Measurements from ENCODE around the gene MARF1. TPM values are rescaled to one million over a fixed set of nuclear protein-coding genes. Genes with fewer than 3 reads are reported as not detected.
A peak's percentile ranks its signal among the peaks of the same experiment; 100 is the strongest.
"Not testable (repeated sequence)": the region's sequence is repeated elsewhere in the genome, so short reads cannot be mapped to it uniquely, and the experiment has no call there.

MARF1 gene
- polyA plus RNA-seq, 1 donor, result 41.6 TPM

GRCh38 chr16:15676506-15676905, 33.6 kb upstream of the MARF1 start:
- H3K4me1 ChIP-seq (ENCODE audit: control insufficient read depth, insufficient read depth, low read length), result no peaks in the 10 kb centered on the region
- no peak overlapping the region for H3K27ac ChIP-seq (ENCODE audit: low read length)
- H3K4me3 ChIP-seq (ENCODE audit: low read length), result no peak overlapping the region
- no peaks in the 10 kb centered on the region for H3K27me3 ChIP-seq (ENCODE audit: control insufficient read depth, insufficient read depth, low read length)
- no peak for DNase-seq
- peaks cover 37% of the 10 kb centered on the region for H3K36me3 ChIP-seq (ENCODE audit: control insufficient read depth, insufficient read depth, low read length)
- no peaks in the 10 kb centered on the region for H3K9me3 ChIP-seq (ENCODE audit: control insufficient read depth, low read depth, low read length)
- WGBS (ENCODE audit: insufficient coverage, low lambda C conversion rate), result no CpG with 5 or more reads among the region's 10 CpGs

- no peaks in the 10 kb centered on the region for H3K9me3 ChIP-seq (ENCODE audit: control insufficient read depth, low read depth, low read length)
- H3K4me1 ChIP-seq (ENCODE audit: control insufficient read depth, insufficient read depth, low read length), result no peaks in the 10 kb centered on the region
- no peak overlapping the region for H3K4me3 ChIP-seq (ENCODE audit: low read length)
- H3K27ac ChIP-seq (ENCODE audit: low read length), result no peak overlapping the region
- peaks cover 37% of the 10 kb centered on the region for H3K36me3 ChIP-seq (ENCODE audit: control insufficient read depth, insufficient read depth, low read length)
- WGBS (ENCODE audit: insufficient coverage, low lambda C conversion rate), result no CpG with 5 or more reads among the region's 7 CpGs
- H3K27me3 ChIP-seq (ENCODE audit: control insufficient read depth, insufficient read depth, low read length), result no peaks in the 10 kb centered on the region
- DNase-seq, result no peak
Observed at GRCh38 chr16:15674571-15674970, 31.6 kb upstream of the MARF1 start.

GRCh38 chr16:15672514-15673167, 29.7 kb upstream of the MARF1 start:
- Histone ChIP-seq H3K4me3 (ENCODE audit: low read length) (no peak overlapping the region), H3K27ac (ENCODE audit: low read length) (peak overlapping the region; percentile 48), H3K36me3 (ENCODE audit: control insufficient read depth, insufficient read depth, low read length) (peaks cover 38% of the 10 kb centered on the region), H3K27me3 (ENCODE audit: control insufficient read depth, insufficient read depth, low read length) (no peaks in the 10 kb centered on the region), H3K4me1 (ENCODE audit: control insufficient read depth, insufficient read depth, low read length) (no peaks in the 10 kb centered on the region), H3K9me3 (ENCODE audit: control insufficient read depth, low read depth, low read length) (no peaks in the 10 kb centered on the region)
- DNase-seq, result peak; percentile 51 to 66
- WGBS (ENCODE audit: insufficient coverage, low lambda C conversion rate), result 60% methylated on average over 1 of the region's 20 CpGs

GRCh38 chr16:15672127-15672513, 29.2 kb upstream of the MARF1 start:
- DNase-seq; H3K4me1 ChIP-seq (ENCODE audit: control insufficient read depth, insufficient read depth, low read length); H3K27me3 ChIP-seq (ENCODE audit: control insufficient read depth, insufficient read depth, low read length); H3K9me3 ChIP-seq (ENCODE audit: control insufficient read depth, low read depth, low read length); H3K4me3 ChIP-seq (ENCODE audit: low read length): not testable (repeated sequence)
- H3K27ac ChIP-seq (ENCODE audit: low read length), result peak overlapping the region; percentile 38
- H3K36me3 ChIP-seq (ENCODE audit: control insufficient read depth, insufficient read depth, low read length), result peaks cover 40% of the 10 kb centered on the region
- WGBS (ENCODE audit: insufficient coverage, low lambda C conversion rate), result 100% methylated on average over 1 of the region's 10 CpGs

GRCh38 chr16:15671530-15672117, 28.7 kb upstream of the MARF1 start:
- H3K9me3 ChIP-seq (ENCODE audit: control insufficient read depth, low read depth, low read length), result no peaks in the 10 kb centered on the region
- DNase-seq, result no peak
- no peak overlapping the region for H3K4me3 ChIP-seq (ENCODE audit: low read length)
- no peaks in the 10 kb centered on the region for H3K4me1 ChIP-seq (ENCODE audit: control insufficient read depth, insufficient read depth, low read length)
- no peaks in the 10 kb centered on the region for H3K27me3 ChIP-seq (ENCODE audit: control insufficient read depth, insufficient read depth, low read length)
- 100% methylated on average over 2 of the region's 8 CpGs for WGBS (ENCODE audit: insufficient coverage, low lambda C conversion rate)
- H3K36me3 ChIP-seq (ENCODE audit: control insufficient read depth, insufficient read depth, low read length), result peaks cover 40% of the 10 kb centered on the region
- H3K27ac ChIP-seq (ENCODE audit: low read length), result no peak overlapping the region

GRCh38 chr16:15667091-15667742, 24.3 kb upstream of the MARF1 start:
- H3K27me3 ChIP-seq (ENCODE audit: control insufficient read depth, insufficient read depth, low read length), result no peaks in the 10 kb centered on the region
- no peak overlapping the region for H3K4me3 ChIP-seq (ENCODE audit: low read length)
- no peaks in the 10 kb centered on the region for H3K9me3 ChIP-seq (ENCODE audit: control insufficient read depth, low read depth, low read length)
- WGBS (ENCODE audit: insufficient coverage, low lambda C conversion rate), result 97% methylated on average over 4 of the region's 18 CpGs
- no peak for DNase-seq
- peaks cover 47% of the 10 kb centered on the region for H3K36me3 ChIP-seq (ENCODE audit: control insufficient read depth, insufficient read depth, low read length)
- H3K27ac ChIP-seq (ENCODE audit: low read length), result no peak overlapping the region
- no peaks in the 10 kb centered on the region for H3K4me1 ChIP-seq (ENCODE audit: control insufficient read depth, insufficient read depth, low read length)

GRCh38 chr16:15665107-15665506, 22.2 kb upstream of the MARF1 start:
- Histone ChIP-seq H3K27me3 (ENCODE audit: control insufficient read depth, insufficient read depth, low read length) (no peaks in the 10 kb centered on the region), H3K9me3 (ENCODE audit: control insufficient read depth, low read depth, low read length) (no peaks in the 10 kb centered on the region), H3K4me1 (ENCODE audit: control insufficient read depth, insufficient read depth, low read length) (no peaks in the 10 kb centered on the region), H3K36me3 (ENCODE audit: control insufficient read depth, insufficient read depth, low read length) (peaks cover 42% of the 10 kb centered on the region), H3K4me3 (ENCODE audit: low read length) (no peak overlapping the region), H3K27ac (ENCODE audit: low read length) (no peak overlapping the region)
- DNase-seq, result no peak

- 84% methylated on average over 2 of the region's 5 CpGs for WGBS (ENCODE audit: insufficient coverage, low lambda C conversion rate)
- no peaks in the 10 kb centered on the region for H3K9me3 ChIP-seq (ENCODE audit: control insufficient read depth, low read depth, low read length)
- peaks cover 7% of the 10 kb centered on the region for H3K36me3 ChIP-seq (ENCODE audit: control insufficient read depth, insufficient read depth, low read length)
- no peaks in the 10 kb centered on the region for H3K4me1 ChIP-seq (ENCODE audit: control insufficient read depth, insufficient read depth, low read length)
- no peak for DNase-seq
- H3K4me3 ChIP-seq (ENCODE audit: low read length), result no peak overlapping the region
- H3K27me3 ChIP-seq (ENCODE audit: control insufficient read depth, insufficient read depth, low read length), result no peaks in the 10 kb centered on the region
- H3K27ac ChIP-seq (ENCODE audit: low read length), result no peak overlapping the region
Observed at GRCh38 chr16:15660203-15660601, 17.2 kb upstream of the MARF1 start.

GRCh38 chr16:15658556-15658955, 15.6 kb upstream of the MARF1 start:
- no peak overlapping the region for H3K27ac ChIP-seq (ENCODE audit: low read length)
- no peak overlapping the region for H3K4me3 ChIP-seq (ENCODE audit: low read length)
- no peak for DNase-seq
- no peaks in the 10 kb centered on the region for H3K36me3 ChIP-seq (ENCODE audit: control insufficient read depth, insufficient read depth, low read length)
- no peaks in the 10 kb centered on the region for H3K27me3 ChIP-seq (ENCODE audit: control insufficient read depth, insufficient read depth, low read length)
- no peaks in the 10 kb centered on the region for H3K9me3 ChIP-seq (ENCODE audit: control insufficient read depth, low read depth, low read length)
- no peaks in the 10 kb centered on the region for H3K4me1 ChIP-seq (ENCODE audit: control insufficient read depth, insufficient read depth, low read length)
- WGBS (ENCODE audit: insufficient coverage, low lambda C conversion rate), result no CpG with 5 or more reads among the region's 5 CpGs

GRCh38 chr16:15658149-15658548, 15.2 kb upstream of the MARF1 start:
- WGBS (ENCODE audit: insufficient coverage, low lambda C conversion rate), result no CpG with 5 or more reads among the region's 6 CpGs
- Histone ChIP-seq H3K4me3 (ENCODE audit: low read length) (no peak overlapping the region), H3K4me1 (ENCODE audit: control insufficient read depth, insufficient read depth, low read length) (no peaks in the 10 kb centered on the region), H3K27ac (ENCODE audit: low read length) (no peak overlapping the region), H3K36me3 (ENCODE audit: control insufficient read depth, insufficient read depth, low read length) (no peaks in the 10 kb centered on the region), H3K27me3 (ENCODE audit: control insufficient read depth, insufficient read depth, low read length) (no peaks in the 10 kb centered on the region), H3K9me3 (ENCODE audit: control insufficient read depth, low read depth, low read length) (no peaks in the 10 kb centered on the region)
- DNase-seq, result no peak

- not testable (repeated sequence) for H3K4me3 ChIP-seq (ENCODE audit: low read length); H3K9me3 ChIP-seq (ENCODE audit: control insufficient read depth, low read depth, low read length); H3K27ac ChIP-seq (ENCODE audit: low read length); H3K36me3 ChIP-seq (ENCODE audit: control insufficient read depth, insufficient read depth, low read length); H3K27me3 ChIP-seq (ENCODE audit: control insufficient read depth, insufficient read depth, low read length); DNase-seq; H3K4me1 ChIP-seq (ENCODE audit: control insufficient read depth, insufficient read depth, low read length)
- no CpG with 5 or more reads among the region's 6 CpGs for WGBS (ENCODE audit: insufficient coverage, low lambda C conversion rate)
Observed at GRCh38 chr16:15655561-15655960, 12.6 kb upstream of the MARF1 start.

Data from large intestine (tissue), 3 donors.